SK-N-SH treated with all-trans-retinoic acid at 6 μM for 48 hours (cell line): ENCODE results near the gene LIX1.
"Not testable (repeated sequence)": the region's sequence is repeated elsewhere in the genome, so short reads cannot be mapped to it uniquely, and the experiment has no call there.

Experiments
- ATAC-seq: fragments of 200-7000 bp; cut with Tn5 transposase; 3 replicates; pipeline ENCODE4 v1.9.1; 2020; ENCODE audit warnings: mild to moderate bottlenecking, moderate library complexity
- ARNTL ChIP-seq: fragments of 450-650 bp; formaldehyde crosslinking; IDR thresholded peaks from 2 replicates; pipeline ENCODE4 v1.5.0; 2020; ENCODE audit warnings: low read depth, mild to moderate bottlenecking, moderate library complexity, borderline replicate concordance
- CREB5 ChIP-seq: fragments of 250-450 bp; sonication (Bioruptor Pico); IDR thresholded peaks from 2 replicates; pipeline ENCODE4 v1.5.1; 2020; ENCODE audit warnings: low read depth, mild to moderate bottlenecking, moderate library complexity
- CSDC2 ChIP-seq: fragments of 250-450 bp; sonication (Bioruptor Pico); IDR thresholded peaks from 2 replicates; pipeline ENCODE4 v1.5.0; 2020; ENCODE audit warnings: mild to moderate bottlenecking, moderate library complexity
- CSRNP3 ChIP-seq: fragments of 250-450 bp; sonication (Bioruptor Pico); IDR thresholded peaks from 2 replicates; pipeline ENCODE4 v1.5.1; 2021; ENCODE audit warnings: mild to moderate bottlenecking, moderate library complexity
- ESRRG ChIP-seq: fragments of 250-450 bp; sonication (Bioruptor Pico); IDR thresholded peaks from 2 replicates; pipeline ENCODE4 v1.6.1; 2021; ENCODE audit warnings: mild to moderate bottlenecking
- GLIS3 ChIP-seq: fragments of 250-450 bp; sonication (Bioruptor Pico); IDR thresholded peaks from 2 replicates; pipeline ENCODE4 v1.5.0; 2020; ENCODE audit warnings: mild to moderate bottlenecking, moderate library complexity
- OSR1 ChIP-seq: fragments of 250-450 bp; sonication (Bioruptor Pico); IDR thresholded peaks from 2 replicates; pipeline ENCODE4 v1.8.0; 2022; ENCODE audit warnings: moderate library complexity, mild to moderate bottlenecking, inconsistent platforms
- PATZ1 ChIP-seq: fragments of 250-450 bp; sonication (Bioruptor Pico); IDR thresholded peaks from 2 replicates; pipeline ENCODE4 v1.8.0; 2020; ENCODE audit warnings: mild to moderate bottlenecking, moderate library complexity, borderline replicate concordance
- POU6F1 ChIP-seq: fragments of 250-450 bp; sonication (Bioruptor Pico); IDR thresholded peaks from 2 replicates; pipeline ENCODE4 v1.8.0; 2021; ENCODE audit warnings: low read depth, mild to moderate bottlenecking, moderate library complexity, borderline replicate concordance
- RARB ChIP-seq: fragments of 250-450 bp; sonication (Bioruptor Pico); IDR thresholded peaks from 2 replicates; pipeline ENCODE4 v1.8.0; 2021; ENCODE audit warnings: mild to moderate bottlenecking, moderate library complexity
- SNAI2 ChIP-seq: fragments of 250-450 bp; sonication (Bioruptor Pico); IDR thresholded peaks from 2 replicates; pipeline ENCODE4 v1.5.0; 2020; ENCODE audit warnings: mild to moderate bottlenecking, moderate library complexity
- TCF4 ChIP-seq: fragments of 250-450 bp; sonication (Bioruptor Pico); IDR thresholded peaks from 2 replicates; pipeline ENCODE4 v1.8.0; 2021; ENCODE audit warnings: mild to moderate bottlenecking, moderate library complexity, borderline replicate concordance
- TSHZ2 ChIP-seq: fragments of 250-450 bp; sonication (Bioruptor Pico); IDR thresholded peaks from 2 replicates; pipeline ENCODE4 v1.5.0; 2020; ENCODE audit warnings: mild to moderate bottlenecking, moderate library complexity
- ZC3H10 ChIP-seq: fragments of 250-450 bp; sonication (Bioruptor Pico); IDR thresholded peaks from 2 replicates; pipeline ENCODE4 v1.5.1; 2021; ENCODE audit warnings: mild to moderate bottlenecking, moderate library complexity
- ZFP30 ChIP-seq: fragments of 450-650 bp; formaldehyde crosslinking; IDR thresholded peaks from 2 replicates; pipeline ENCODE4 v1.5.0; 2022; ENCODE audit warnings: mild to moderate bottlenecking, moderate library complexity
- ZNF565 ChIP-seq: fragments of 450-650 bp; formaldehyde crosslinking; conservative IDR thresholded peaks from 2 replicates; pipeline ENCODE4 v1.5.0; 2020; ENCODE audit warnings: low read depth, mild to moderate bottlenecking, moderate library complexity
- ZNF70 ChIP-seq: fragments of 450-650 bp; formaldehyde crosslinking; IDR thresholded peaks from 2 replicates; pipeline ENCODE4 v1.5.0; 2020; ENCODE audit warnings: mild to moderate bottlenecking, moderate library complexity
- ZNF8 ChIP-seq: fragments of 450-650 bp; formaldehyde crosslinking; IDR thresholded peaks from 2 replicates; pipeline ENCODE4 v1.5.0; 2020; ENCODE audit warnings: mild to moderate bottlenecking, moderate library complexity

LIX1 gene

GRCh38 chr5:97181856-97182545 lies 39.6 kb upstream of the LIX1 start:
- TF ChIP-seq POU6F1 (CRISPR knock-in tag): no peak
- TF ChIP-seq ZNF8: no peak
- no peak for TF ChIP-seq PATZ1 (CRISPR knock-in tag)
- TF ChIP-seq TSHZ2 (CRISPR knock-in tag): no peak
- no peak for TF ChIP-seq ARNTL (CRISPR knock-in tag)
- no peak for TF ChIP-seq TCF4 (CRISPR knock-in tag)
- no peak for TF ChIP-seq OSR1
- no peak for TF ChIP-seq CSDC2 (CRISPR knock-in tag)
- TF ChIP-seq CSRNP3 (CRISPR knock-in tag): no peak
- no peak for TF ChIP-seq ZNF70
- no peak for TF ChIP-seq GLIS3
- no peak for TF ChIP-seq SNAI2 (CRISPR knock-in tag)
- no peak for TF ChIP-seq ZC3H10 (CRISPR knock-in tag)
- no peak for TF ChIP-seq ESRRG (CRISPR knock-in tag)
- no peak for TF ChIP-seq ZNF565 (CRISPR knock-in tag)
- no peak for TF ChIP-seq ZFP30
- ATAC-seq: no peak

GRCh38 chr5:97179457-97179856 lies 37.0 kb upstream of the LIX1 start:
- ATAC-seq: not testable (repeated sequence)

GRCh38 chr5:97172227-97172626 lies 29.8 kb upstream of the LIX1 start:
- no peak for TF ChIP-seq CSRNP3 (CRISPR knock-in tag)
- no peak for TF ChIP-seq CREB5 (CRISPR knock-in tag)
- no peak for ATAC-seq

- ATAC-seq: no peak
- TF ChIP-seq ZFP30 (no peak), PATZ1 (CRISPR knock-in tag) (no peak), CREB5 (CRISPR knock-in tag) (no peak), CSDC2 (CRISPR knock-in tag) (no peak), ZC3H10 (CRISPR knock-in tag) (no peak), RARB (CRISPR knock-in tag) (no peak), CSRNP3 (CRISPR knock-in tag) (no peak), TCF4 (CRISPR knock-in tag) (no peak)
These were observed 29.3 kb upstream of the LIX1 start for GRCh38 chr5:97171703-97172102.
